Neuron (in vitro differentiated cells): ENCODE data around the gene FAT1.

Experiments used
- H2AFZ ChIP-seq: one replicate; pipeline ENCODE4 v1.6.1; 2013; ENCODE audit warnings: low read depth, mild to moderate bottlenecking, inconsistent platforms, low read length, moderate library complexity
- H3K27me3 ChIP-seq: one replicate; pipeline ENCODE4 v1.6.1; 2013; ENCODE audit warnings: low read length; ENCODE audit not compliant: insufficient read depth
- H3K36me3 ChIP-seq: one replicate; pipeline ENCODE4 v1.6.1; 2013; ENCODE audit warnings: low read length; ENCODE audit not compliant: insufficient read depth
- H3K4me1 ChIP-seq: one replicate; pipeline ENCODE4 v1.6.1; 2013; ENCODE audit warnings: low read length; ENCODE audit not compliant: insufficient read depth
- H3K4me3 ChIP-seq: 2 replicates; pipeline ENCODE4 v1.5.1; 2013; ENCODE audit warnings: mild to moderate bottlenecking, low read length, moderate library complexity
- H3K9me3 ChIP-seq: one replicate; pipeline ENCODE4 v1.6.1; 2013; ENCODE audit warnings: low read length

Gene FAT1

DNA sequence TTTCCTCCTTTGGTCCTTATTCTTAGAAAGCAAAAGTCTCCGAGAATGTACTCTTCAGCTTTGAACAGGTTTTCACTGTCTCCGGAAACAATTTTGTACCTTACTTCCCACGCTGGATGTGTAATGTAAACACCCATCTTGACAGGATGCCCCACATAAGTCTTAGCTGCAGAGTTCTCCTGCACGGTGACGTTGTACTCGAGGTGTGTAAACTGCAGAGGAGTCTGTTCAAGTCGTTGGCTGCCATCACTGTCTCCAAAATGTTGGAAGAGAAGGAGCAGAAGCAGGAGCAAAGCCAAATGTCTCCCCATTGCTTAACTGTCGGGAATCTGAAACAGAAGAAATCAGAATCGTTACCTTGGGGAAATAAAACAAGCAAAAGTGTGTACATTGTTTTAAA is 14.1 kb downstream of the FAT1 start:
- H3K4me1 ChIP-seq, result peaks cover 8% of the 10 kb centered on the region
- no peak overlapping the region for H3K4me3 ChIP-seq
- H3K9me3 ChIP-seq, result peaks cover 23% of the 10 kb centered on the region
- H2AFZ ChIP-seq, result no peak overlapping the region
- H3K27me3 ChIP-seq, result no peaks in the 10 kb centered on the region
- H3K36me3 ChIP-seq, result peaks cover 44% of the 10 kb centered on the region

DNA sequence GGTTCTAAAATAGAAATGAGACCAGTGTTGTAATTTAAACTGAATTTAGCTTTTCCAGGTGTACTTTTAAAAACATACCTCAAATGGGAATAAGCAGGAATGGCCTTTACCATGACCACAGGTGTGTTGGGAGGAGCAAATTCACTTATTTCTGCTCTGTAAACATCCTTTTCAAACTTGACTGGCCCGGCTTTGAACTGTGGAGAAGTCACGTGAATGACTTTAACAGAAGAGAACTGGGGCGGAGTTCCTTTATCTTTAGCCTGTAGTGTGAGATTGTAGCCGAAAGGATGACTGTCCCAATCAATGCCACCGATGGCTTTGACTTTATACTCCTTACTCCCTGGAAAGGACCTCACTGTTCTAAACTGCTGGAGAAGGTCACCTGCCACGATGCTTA is 15.1 kb downstream of the FAT1 start:
- Histone ChIP-seq H2AFZ (no peak overlapping the region), H3K36me3 (peaks cover 44% of the 10 kb centered on the region), H3K9me3 (peaks cover 23% of the 10 kb centered on the region), H3K27me3 (no peaks in the 10 kb centered on the region), H3K4me1 (peaks cover 8% of the 10 kb centered on the region), H3K4me3 (no peak overlapping the region)

DNA sequence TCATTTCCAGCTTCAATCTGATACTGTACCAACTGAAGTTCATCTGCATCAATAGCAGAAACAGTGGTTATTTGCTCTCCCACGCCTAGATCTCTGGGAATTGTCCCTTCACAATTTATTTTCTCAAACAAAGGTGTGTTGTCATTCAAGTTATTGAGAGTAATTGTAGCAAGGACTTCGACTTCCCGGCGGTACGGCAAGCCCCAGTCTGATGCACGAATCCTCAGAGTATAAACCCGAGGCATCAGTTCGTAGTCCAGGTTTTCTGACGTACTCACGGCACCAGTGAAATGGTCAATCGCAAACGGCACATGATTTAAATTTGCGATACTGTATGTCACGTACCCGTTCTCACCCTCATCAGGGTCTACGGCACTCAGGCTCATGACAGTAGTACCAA is 15.7 kb downstream of the FAT1 start:
- peaks cover 9% of the 10 kb centered on the region for H3K4me1 ChIP-seq
- no peaks in the 10 kb centered on the region for H3K27me3 ChIP-seq
- no peak overlapping the region for H2AFZ ChIP-seq
- H3K36me3 ChIP-seq, result peaks cover 44% of the 10 kb centered on the region
- H3K9me3 ChIP-seq, result peaks cover 21% of the 10 kb centered on the region
- no peak overlapping the region for H3K4me3 ChIP-seq

DNA sequence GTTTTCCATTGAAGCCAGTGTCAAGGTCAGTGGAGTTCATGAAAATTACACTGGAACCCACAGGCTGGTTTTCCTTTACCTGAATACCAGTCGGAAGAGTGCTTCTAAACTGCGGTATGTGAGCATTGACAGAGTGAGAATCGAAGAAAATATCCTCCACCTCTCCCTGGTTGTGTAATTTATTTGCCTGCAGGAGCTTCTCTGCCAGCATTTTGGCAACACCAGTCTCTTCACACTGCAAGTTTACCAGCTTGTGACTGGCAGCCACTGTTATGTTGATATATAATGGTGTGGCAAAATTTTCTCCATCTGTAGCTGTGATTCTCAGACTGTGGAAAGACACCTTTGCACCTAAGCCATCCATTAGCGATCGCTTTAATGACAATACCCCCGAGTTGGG is 16.1 kb downstream of the FAT1 start:
- Histone ChIP-seq H3K36me3 (peaks cover 44% of the 10 kb centered on the region), H3K9me3 (peaks cover 19% of the 10 kb centered on the region), H3K27me3 (no peaks in the 10 kb centered on the region), H2AFZ (no peak overlapping the region), H3K4me1 (peaks cover 13% of the 10 kb centered on the region), H3K4me3 (no peak overlapping the region)

DNA sequence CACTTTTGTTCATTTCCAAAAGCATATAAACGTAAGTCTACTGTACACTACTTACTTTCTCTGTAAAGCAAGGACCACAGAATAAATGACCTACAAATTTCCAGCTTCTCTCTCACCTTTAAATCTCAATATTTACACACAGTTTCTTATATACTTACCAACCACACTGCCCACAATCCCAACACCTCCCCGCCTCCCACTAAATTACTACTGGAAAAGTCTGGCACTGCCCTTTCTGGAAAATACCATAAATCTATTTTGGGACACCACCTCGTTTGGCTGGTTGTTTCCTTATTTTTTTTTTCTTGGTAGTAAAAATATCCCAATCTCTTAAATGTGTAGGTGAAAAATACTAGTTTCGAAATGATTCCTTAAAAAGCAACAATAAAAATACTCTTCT is 19.6 kb downstream of the FAT1 start:
- Histone ChIP-seq H3K9me3 (peaks cover 15% of the 10 kb centered on the region), H3K4me3 (no peak overlapping the region), H3K27me3 (no peaks in the 10 kb centered on the region), H2AFZ (no peak overlapping the region), H3K4me1 (peaks cover 36% of the 10 kb centered on the region), H3K36me3 (peaks cover 38% of the 10 kb centered on the region)

DNA sequence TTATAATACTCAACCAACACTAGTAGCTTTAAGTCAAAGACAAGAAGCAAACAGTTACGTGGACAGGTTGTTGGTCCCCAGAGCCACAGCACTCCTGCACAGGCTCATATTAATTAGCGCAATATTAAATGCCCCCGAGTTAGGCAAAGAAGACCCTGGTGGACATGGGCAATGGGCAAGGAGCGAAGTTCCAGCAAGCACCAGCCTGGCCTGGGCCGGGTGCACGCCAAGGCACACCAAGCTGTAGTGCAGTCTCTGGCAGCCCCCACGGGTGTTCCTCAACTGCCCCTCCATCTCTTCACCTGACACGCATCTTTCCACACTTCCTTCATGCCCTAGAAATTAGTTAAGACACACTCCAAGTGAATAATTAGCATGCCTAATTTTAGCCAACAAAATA is 20.1 kb downstream of the FAT1 start:
- Histone ChIP-seq H3K27me3 (no peaks in the 10 kb centered on the region), H3K4me3 (no peak overlapping the region), H3K4me1 (peaks cover 36% of the 10 kb centered on the region), H3K36me3 (peaks cover 33% of the 10 kb centered on the region), H2AFZ (no peak overlapping the region), H3K9me3 (peaks cover 11% of the 10 kb centered on the region)

DNA sequence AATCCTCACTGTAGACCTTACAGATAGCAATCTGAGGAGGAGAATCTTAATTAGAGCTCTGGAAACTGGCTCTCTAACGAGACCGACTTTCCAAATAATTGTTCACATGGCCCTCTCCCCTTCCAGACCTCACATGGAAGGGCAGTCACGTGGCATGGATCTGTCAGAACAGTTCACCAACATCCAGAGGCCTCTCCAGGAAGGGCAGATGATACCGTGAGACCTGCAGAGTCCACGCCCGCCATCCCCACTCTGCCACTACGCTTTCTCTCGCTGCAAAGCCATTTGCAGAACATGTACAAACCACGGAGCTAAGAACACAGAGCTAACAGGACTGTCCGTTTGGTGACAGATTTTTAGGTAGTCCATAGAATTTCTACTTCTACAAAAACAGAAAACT is 20.7 kb downstream of the FAT1 start:
- H3K36me3 ChIP-seq, result peaks cover 27% of the 10 kb centered on the region
- H3K4me3 ChIP-seq, result no peak overlapping the region
- H3K27me3 ChIP-seq, result no peaks in the 10 kb centered on the region
- H3K9me3 ChIP-seq, result peaks cover 10% of the 10 kb centered on the region
- peaks cover 36% of the 10 kb centered on the region for H3K4me1 ChIP-seq
- H2AFZ ChIP-seq, result no peak overlapping the region

DNA sequence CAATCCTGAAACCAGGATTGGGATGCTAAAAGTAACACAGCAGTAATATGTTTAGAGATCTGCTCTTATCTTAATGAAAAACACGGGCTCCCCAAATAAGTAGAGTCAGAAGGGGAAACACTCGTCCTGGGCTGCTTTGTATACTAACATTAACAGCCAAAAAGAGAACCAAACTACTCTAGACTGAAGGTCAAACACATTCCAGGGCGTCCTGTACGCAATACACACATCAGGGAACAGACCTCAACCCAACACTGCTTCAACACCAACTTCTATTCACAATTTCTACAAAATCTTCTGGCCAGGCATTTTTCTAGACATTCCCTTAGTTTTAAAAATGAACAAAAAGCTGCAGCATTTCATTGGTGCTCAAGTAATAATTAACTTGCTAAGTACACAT is 21.4 kb downstream of the FAT1 start:
- no peaks in the 10 kb centered on the region for H3K27me3 ChIP-seq
- peaks cover 14% of the 10 kb centered on the region for H3K9me3 ChIP-seq
- peaks cover 21% of the 10 kb centered on the region for H3K36me3 ChIP-seq
- H2AFZ ChIP-seq, result no peak overlapping the region
- H3K4me3 ChIP-seq, result no peak overlapping the region
- H3K4me1 ChIP-seq, result peaks cover 36% of the 10 kb centered on the region

DNA sequence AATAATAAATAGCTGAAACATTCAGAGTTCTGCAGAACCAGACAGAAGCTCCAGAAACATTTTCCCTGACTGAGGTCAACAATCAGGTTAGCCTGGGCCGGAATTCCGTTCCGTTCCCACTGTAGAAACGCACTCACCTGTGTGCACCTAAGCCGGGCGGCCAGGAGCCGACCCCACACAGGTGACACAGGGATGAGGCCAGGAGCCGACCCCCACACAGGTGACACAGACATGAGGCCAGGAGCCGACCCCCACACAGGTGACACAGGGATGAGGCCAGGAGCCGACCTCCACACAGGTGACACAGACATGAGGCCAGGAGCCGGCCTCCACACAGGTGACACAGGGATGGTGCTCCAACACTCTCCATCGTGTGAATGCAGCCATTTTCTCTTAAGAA is 21.9 kb downstream of the FAT1 start:
- Histone ChIP-seq H3K4me3 (no peak overlapping the region), H3K9me3 (peaks cover 11% of the 10 kb centered on the region), H3K36me3 (peaks cover 16% of the 10 kb centered on the region), H2AFZ (no peak overlapping the region), H3K4me1 (peaks cover 36% of the 10 kb centered on the region), H3K27me3 (no peaks in the 10 kb centered on the region)

DNA sequence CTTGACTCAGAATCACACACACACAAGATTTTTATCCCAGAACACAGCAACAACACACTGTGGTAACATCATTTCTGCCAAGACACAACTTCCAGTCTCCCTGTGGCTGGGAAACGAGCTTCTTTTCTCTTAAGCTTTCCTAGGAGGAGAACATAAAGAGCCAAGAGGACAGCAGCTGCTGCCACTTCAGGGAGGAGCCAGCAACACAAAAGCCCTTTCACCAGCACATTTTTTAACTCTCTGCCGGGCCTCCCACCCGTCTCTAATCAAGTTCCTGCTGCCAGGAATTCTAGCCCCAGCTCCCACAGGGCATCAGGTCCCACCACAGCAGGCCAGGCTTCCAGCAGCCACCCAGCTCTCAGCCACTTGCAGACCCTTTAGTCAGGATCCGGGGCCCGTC is 22.4 kb downstream of the FAT1 start:
- H3K36me3 ChIP-seq, result peaks cover 10% of the 10 kb centered on the region

DNA sequence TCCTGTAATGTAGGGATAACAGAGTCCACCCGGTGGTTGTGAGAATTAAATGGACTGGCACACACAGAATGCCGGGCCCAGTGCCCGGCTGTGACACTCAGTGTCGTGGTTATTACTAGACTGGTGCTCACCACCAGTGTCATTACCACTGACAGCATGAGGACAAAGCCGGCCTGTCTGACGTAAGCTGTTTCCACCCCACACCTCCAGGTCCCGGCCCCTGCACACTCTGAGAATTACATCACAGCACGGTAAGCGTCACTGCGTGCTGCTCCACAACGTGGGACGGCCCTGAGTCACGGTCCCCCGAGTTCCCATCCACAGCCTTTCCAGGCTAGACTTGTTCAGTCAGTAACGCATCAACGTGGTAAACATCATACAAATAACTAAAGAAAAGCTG is 22.9 kb downstream of the FAT1 start:
- no peaks in the 10 kb centered on the region for H3K27me3 ChIP-seq
- H3K4me3 ChIP-seq, result peak overlapping the region; percentile 5
- peaks cover 5% of the 10 kb centered on the region for H3K36me3 ChIP-seq
- H2AFZ ChIP-seq, result peak overlapping the region; percentile 20
- peaks cover 9% of the 10 kb centered on the region for H3K9me3 ChIP-seq
- peaks cover 36% of the 10 kb centered on the region for H3K4me1 ChIP-seq

More for the DNA sequence above, 22.4 kb downstream of the FAT1 start:
- Histone ChIP-seq H3K4me1 (peaks cover 36% of the 10 kb centered on the region), H2AFZ (peak overlapping the region; percentile 20), H3K4me3 (peak overlapping the region; percentile 5), H3K9me3 (peaks cover 9% of the 10 kb centered on the region), H3K27me3 (no peaks in the 10 kb centered on the region)

DNA sequence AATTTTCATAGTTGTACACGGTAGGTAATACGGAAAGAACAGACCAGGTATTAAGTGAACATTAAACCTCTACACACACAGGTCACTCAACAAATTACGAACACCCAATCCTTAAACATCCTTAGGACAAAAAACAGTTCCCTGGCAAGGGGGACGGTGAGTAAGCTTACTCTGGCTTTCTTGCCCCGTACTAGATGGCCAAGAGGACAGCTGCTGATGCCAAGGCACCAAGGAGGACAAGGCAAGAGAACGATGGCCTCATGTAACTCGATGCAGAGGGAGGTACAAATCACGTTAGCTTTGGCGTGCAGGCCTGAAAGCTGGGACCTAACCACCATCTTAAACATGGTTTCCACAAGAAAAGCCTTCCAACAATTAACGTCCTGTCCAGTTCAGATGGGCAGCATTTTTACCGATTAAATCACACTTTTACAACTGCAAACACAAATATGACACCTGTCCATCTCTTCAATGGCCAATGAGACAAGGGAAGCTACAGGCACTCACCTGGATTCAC is 23.7 kb downstream of the FAT1 start:
- H3K4me1 ChIP-seq, result peaks cover 36% of the 10 kb centered on the region
- H3K27me3 ChIP-seq, result no peaks in the 10 kb centered on the region
- H3K4me3 ChIP-seq, result no peak overlapping the region
- no peaks in the 10 kb centered on the region for H3K36me3 ChIP-seq
- H2AFZ ChIP-seq, result no peak overlapping the region
- peaks cover 7% of the 10 kb centered on the region for H3K9me3 ChIP-seq

DNA sequence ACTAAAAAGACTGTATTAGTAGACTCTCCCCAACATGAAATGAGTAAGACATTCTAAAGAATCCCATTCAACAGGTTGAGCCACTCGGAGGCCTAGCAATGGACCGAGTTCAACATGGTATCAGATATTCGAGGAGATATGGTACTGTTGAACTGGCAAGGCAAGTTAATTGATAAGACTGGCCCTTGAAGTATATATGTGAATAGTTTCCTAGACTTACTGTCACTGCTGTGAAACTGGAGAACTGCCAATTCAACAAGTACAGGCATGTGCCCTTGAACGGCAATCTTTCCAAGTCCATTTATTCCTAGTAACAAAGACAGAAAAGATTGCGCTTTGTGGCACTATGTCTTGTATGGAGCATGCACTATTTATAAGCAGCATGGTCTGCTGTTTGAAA is 24.4 kb downstream of the FAT1 start:
- Histone ChIP-seq H3K9me3 (peaks cover 7% of the 10 kb centered on the region), H3K36me3 (no peaks in the 10 kb centered on the region), H2AFZ (no peak overlapping the region), H3K4me1 (peaks cover 36% of the 10 kb centered on the region), H3K4me3 (no peak overlapping the region), H3K27me3 (no peaks in the 10 kb centered on the region)

DNA sequence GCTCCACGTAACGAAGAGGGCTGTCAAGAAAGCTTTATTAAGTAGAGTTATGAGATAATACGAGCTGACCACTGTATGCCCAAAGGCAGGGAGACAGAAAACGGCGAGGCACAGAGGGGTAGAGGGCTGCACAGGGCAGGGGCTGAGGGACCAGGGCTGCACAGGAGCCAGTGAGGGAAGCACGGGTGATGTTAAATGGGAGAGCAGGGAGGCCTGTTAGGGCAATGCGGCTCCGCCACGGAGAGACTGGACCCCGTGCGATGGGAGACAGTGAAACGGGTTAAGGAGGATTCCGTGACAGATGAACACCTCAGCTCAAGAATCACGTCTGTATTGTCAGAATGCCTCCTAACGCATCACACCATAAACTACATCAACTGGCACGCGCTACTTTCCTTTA is 25.1 kb downstream of the FAT1 start:
- Histone ChIP-seq H3K4me3 (no peak overlapping the region), H3K4me1 (peaks cover 36% of the 10 kb centered on the region), H2AFZ (no peak overlapping the region), H3K36me3 (no peaks in the 10 kb centered on the region), H3K27me3 (no peaks in the 10 kb centered on the region), H3K9me3 (peaks cover 7% of the 10 kb centered on the region)
